Lower leg skin (tissue), 3 donors: ENCODE measurements around the gene TM4SF4.

ENCODE experiments used
- POLR2A ChIP-seq, 2 donors: fragments of 450-650 bp; IDR thresholded peaks; one replicate each; pipeline ENCODE4 v1.6.1; 2016 to 2017; ENCODE audit warnings: antibody characterized with exemption in 2 of 2, mild to moderate bottlenecking in 1 of 2, moderate library complexity in 1 of 2
- TF ChIP-seq, protein P1 (sequence below), 3 donors: fragments of 450-650 bp; IDR thresholded peaks; one replicate each; pipeline ENCODE4 v1.5.1; 2016; ENCODE audit warnings: antibody characterized with exemption in 3 of 3, mild to moderate bottlenecking in 3 of 3, moderate library complexity in 2 of 3

DNA sequence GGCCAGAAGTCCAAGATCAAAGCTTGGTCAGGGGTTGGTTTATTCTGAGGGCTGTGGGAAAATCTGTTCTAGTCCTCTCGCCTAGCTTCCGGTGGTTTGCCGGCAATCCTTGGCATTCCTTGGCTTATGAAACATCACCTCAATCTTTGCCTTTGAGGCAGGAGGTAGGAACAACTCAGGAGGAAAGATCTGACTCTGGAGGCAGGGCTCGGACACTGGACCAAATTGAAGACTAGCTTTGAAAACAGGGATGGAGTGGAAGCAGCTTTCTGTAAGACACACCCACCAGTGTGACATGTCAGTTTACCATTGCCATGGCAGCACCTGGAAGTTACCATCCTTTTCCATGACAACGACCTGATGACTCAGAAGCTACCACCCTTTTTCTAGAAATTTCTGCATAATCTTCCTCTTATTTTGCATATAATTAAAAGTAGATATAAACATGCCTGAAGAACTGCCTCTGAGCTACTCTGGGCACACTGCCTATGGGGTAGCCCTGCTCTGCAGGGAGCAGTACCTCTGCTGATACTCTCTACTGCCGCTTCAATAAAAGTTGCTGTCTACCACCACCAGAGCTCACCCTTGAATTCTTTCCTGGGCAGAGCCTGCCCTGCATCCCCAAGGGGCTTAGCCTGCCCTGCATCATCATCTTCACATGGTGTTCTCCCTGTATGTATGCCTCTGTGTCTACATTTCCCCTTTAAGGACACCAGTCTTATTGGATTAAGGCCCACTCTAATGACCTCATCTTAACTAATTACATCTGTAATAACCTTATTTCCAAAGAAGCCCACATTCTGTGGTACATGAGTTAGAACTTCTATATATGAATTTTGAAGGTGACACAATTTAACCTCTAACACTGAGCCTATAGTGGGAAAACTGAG lies 38.3 kb upstream of the TM4SF4 start:
- no peak for TF ChIP-seq POLR2A (IDR thresholded peaks at IDR 0.05)
- TF ChIP-seq, protein P1, sequence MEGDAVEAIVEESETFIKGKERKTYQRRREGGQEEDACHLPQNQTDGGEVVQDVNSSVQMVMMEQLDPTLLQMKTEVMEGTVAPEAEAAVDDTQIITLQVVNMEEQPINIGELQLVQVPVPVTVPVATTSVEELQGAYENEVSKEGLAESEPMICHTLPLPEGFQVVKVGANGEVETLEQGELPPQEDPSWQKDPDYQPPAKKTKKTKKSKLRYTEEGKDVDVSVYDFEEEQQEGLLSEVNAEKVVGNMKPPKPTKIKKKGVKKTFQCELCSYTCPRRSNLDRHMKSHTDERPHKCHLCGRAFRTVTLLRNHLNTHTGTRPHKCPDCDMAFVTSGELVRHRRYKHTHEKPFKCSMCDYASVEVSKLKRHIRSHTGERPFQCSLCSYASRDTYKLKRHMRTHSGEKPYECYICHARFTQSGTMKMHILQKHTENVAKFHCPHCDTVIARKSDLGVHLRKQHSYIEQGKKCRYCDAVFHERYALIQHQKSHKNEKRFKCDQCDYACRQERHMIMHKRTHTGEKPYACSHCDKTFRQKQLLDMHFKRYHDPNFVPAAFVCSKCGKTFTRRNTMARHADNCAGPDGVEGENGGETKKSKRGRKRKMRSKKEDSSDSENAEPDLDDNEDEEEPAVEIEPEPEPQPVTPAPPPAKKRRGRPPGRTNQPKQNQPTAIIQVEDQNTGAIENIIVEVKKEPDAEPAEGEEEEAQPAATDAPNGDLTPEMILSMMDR (IDR thresholded peaks at IDR 0.05), result no peak
